Adipocyte (in vitro differentiated cells): ENCODE data around the gene CAPN10.

Source experiments
- DNase-seq: peaks from one replicate; pipeline ENCODE4 v3.0.0-alpha.2; 2015; ENCODE audit warnings: low read depth
- H3K27me3 ChIP-seq: replicated peaks from 2 replicates; pipeline ENCODE4 v1.7.0; 2013; ENCODE audit warnings: mild to moderate bottlenecking, low read length, moderate library complexity; ENCODE audit not compliant: control insufficient read depth, insufficient read depth
- H3K36me3 ChIP-seq: 2 replicates; pipeline ENCODE4 v1.7.0; 2013; ENCODE audit warnings: low read length, mild to moderate bottlenecking, moderate library complexity; ENCODE audit not compliant: control insufficient read depth, insufficient read depth, severe bottlenecking
- H3K4me1 ChIP-seq: 2 replicates; pipeline ENCODE4 v1.7.0; 2013; ENCODE audit warnings: mild to moderate bottlenecking, low read length, moderate library complexity; ENCODE audit not compliant: control insufficient read depth, insufficient read depth
- H3K4me3 ChIP-seq: 2 replicates; pipeline ENCODE4 v1.7.0; 2013; ENCODE audit warnings: mild to moderate bottlenecking, low read length, moderate library complexity
- H3K9ac ChIP-seq: 2 replicates; pipeline ENCODE4 v1.7.0; 2013; ENCODE audit warnings: mild to moderate bottlenecking, low read length, moderate library complexity
- H3K9me3 ChIP-seq: 2 replicates; pipeline ENCODE4 v1.7.0; 2013; ENCODE audit warnings: mild to moderate bottlenecking, low read length, moderate library complexity; ENCODE audit not compliant: control insufficient read depth

The CAPN10 gene

DNA sequence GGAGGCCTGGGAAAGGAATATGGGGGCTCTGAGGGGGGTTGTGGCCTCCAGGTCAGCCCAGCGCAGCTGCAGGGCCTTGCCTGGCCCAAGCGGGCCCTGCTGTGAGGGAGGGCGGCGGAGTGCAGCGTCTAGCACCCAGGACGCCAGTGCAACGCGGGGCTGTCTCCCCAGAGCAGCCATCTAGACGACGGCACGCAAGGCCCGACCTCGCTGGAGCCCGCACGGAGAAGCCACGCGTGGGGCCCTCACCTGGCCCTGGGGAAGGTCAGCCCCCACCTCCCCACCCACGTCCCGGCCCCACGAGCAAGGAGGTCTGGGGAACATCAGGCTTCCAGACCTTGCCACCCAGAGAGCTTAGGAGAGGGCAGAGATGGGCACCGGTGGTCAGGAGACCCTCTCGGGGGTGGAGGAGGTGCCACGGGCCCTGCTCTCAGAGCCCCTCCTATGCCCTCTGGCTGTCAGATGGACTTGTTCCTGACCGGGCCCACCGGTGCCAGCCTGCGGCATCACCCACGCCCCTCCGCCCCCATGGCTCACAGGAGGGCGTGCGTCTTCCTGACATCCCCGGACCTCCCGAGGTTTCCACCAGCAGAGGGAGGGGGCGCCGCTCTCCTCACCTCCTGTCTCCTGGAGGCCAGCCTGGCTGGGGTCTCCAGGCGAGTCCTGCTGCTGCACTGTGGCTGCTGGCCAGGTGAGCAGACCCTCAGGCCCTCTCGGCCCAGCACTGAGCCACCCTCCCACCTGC is 55.7 kb downstream of the CAPN10 start:
- Histone ChIP-seq H3K27me3 (peaks cover 58% of the 10 kb centered on the region), H3K9me3 (no peaks in the 10 kb centered on the region), H3K9ac (no peak overlapping the region), H3K4me3 (no peak overlapping the region), H3K36me3 (no peaks in the 10 kb centered on the region), H3K4me1 (peaks cover 7% of the 10 kb centered on the region)
- DNase-seq, result no peak

- no peak overlapping the region for H3K9ac ChIP-seq
- no peaks in the 10 kb centered on the region for H3K36me3 ChIP-seq
- no peak overlapping the region for H3K4me3 ChIP-seq
- H3K27me3 ChIP-seq, result peaks cover 58% of the 10 kb centered on the region
- peaks cover 7% of the 10 kb centered on the region for H3K4me1 ChIP-seq
- H3K9me3 ChIP-seq, result no peaks in the 10 kb centered on the region
- no peak for DNase-seq
Observed at GRCh38 chr2:240642806-240643092, 56.2 kb downstream of the CAPN10 start.

DNA sequence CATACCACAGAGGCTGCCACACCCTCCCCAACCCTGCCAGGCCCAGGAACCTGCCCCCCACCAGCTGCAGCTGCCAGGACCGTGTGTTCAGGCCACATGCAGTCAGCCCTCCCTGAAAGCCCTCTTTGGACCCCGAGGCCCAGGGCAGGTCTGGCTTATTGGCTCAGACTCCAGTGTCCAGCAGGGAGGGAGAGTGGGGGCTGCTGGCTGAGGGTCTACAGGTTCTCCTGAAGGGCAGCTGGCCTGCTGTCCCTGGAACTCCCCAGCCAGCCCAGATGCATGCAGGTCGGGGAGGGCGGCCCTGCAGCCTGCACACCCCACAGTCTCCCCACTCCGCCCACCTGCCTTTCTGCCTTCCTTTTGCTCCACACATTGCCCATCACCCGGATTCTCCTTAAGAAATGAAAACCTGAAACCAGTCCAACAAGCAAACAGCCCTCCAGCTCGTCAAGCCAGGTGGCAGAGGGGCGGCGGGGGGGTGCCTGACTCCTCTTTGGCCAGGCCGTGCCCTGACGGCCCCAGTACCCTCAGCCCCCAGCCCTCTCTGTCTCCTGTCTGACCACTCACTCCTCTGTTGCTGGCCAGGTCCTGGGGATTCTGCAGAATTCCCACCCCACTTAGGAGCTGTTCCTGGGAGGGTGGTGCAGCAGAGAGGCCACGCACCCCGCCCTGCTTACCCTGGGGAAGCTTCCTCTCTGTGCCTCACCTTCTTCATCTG is 56.7 kb downstream of the CAPN10 start:
- no peak overlapping the region for H3K9ac ChIP-seq
- peaks cover 6% of the 10 kb centered on the region for H3K4me1 ChIP-seq
- no peaks in the 10 kb centered on the region for H3K36me3 ChIP-seq
- no peaks in the 10 kb centered on the region for H3K9me3 ChIP-seq
- no peak overlapping the region for H3K4me3 ChIP-seq
- no peak for DNase-seq
- H3K27me3 ChIP-seq, result peaks cover 58% of the 10 kb centered on the region

DNA sequence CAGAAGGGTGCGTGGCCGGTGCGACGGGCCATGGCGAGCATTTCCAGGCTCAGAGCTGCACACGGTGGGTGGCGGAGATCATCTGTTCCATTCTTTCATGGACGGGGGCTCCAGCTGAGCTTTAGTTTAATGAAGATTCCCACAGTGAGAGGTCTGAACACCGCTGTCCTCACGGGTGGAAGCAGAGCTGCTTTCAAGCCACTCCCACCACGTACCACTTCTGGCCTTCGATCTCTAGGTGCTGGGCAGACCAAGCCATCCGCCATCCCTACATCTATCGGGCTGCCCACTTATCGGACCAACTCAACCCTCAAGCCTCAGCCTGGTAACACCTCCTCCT is 57.2 kb downstream of the CAPN10 start:
- Histone ChIP-seq H3K9me3 (no peaks in the 10 kb centered on the region), H3K4me1 (peaks cover under 1% of the 10 kb centered on the region), H3K4me3 (no peak overlapping the region), H3K36me3 (no peaks in the 10 kb centered on the region), H3K9ac (no peak overlapping the region), H3K27me3 (peaks cover 62% of the 10 kb centered on the region)
- no peak for DNase-seq

- H3K27me3 ChIP-seq, result peaks cover 66% of the 10 kb centered on the region
- no peak for DNase-seq
- no peaks in the 10 kb centered on the region for H3K4me1 ChIP-seq
- no peak overlapping the region for H3K9ac ChIP-seq
- H3K36me3 ChIP-seq, result no peaks in the 10 kb centered on the region
- H3K9me3 ChIP-seq, result no peaks in the 10 kb centered on the region
- H3K4me3 ChIP-seq, result no peak overlapping the region
Observed at GRCh38 chr2:240644171-240644651, 57.7 kb downstream of the CAPN10 start.

DNA sequence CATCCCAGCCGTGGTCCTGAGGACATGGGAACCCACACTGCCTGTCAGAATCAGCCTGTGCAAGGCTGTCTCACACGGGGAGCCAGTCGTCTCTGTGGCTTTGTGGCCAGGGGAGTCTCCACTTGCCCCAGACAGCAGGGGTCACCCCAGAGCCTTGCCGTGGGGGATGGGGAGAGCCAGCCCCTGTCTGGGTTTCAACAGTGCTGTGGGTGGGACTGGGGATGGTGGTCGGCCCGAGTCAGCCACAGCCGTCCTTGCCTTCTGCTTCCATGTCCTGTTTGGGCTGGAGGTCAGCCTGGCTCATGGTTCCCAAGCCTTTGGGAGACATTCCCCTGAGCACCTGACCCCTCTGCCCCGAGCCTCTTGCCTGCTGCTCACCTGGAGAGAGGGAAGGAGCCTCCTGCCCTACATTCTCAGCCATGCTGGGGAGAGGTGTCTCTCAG is 58.3 kb downstream of the CAPN10 start:
- Histone ChIP-seq H3K4me3 (no peak overlapping the region), H3K36me3 (no peaks in the 10 kb centered on the region), H3K27me3 (peaks cover 72% of the 10 kb centered on the region), H3K4me1 (no peaks in the 10 kb centered on the region), H3K9ac (no peak overlapping the region), H3K9me3 (no peaks in the 10 kb centered on the region)
- no peak for DNase-seq

DNA sequence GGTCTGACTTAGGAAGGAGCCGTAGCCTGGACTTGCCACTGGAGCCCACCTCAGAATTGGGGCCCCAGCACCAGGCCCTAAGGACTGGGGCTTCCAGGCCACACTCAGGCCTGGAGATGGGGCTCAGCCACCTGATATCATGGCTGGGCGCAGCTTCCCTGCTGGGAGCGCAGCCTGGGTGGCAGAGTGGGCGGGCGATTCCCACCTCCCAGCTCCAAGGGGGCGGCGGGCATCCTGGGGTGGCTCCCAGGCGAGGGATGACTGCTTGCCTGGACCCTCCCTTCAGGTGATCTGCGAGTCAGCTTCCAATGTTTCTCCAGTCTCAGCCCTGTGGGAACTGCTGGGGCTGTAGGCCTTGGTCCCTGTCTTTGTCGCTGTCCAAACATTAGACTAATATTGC is 58.8 kb downstream of the CAPN10 start:
- Histone ChIP-seq H3K9ac (no peak overlapping the region), H3K4me3 (no peak overlapping the region), H3K4me1 (no peaks in the 10 kb centered on the region), H3K9me3 (no peaks in the 10 kb centered on the region), H3K27me3 (peaks cover 77% of the 10 kb centered on the region), H3K36me3 (no peaks in the 10 kb centered on the region)
- no peak for DNase-seq

DNA sequence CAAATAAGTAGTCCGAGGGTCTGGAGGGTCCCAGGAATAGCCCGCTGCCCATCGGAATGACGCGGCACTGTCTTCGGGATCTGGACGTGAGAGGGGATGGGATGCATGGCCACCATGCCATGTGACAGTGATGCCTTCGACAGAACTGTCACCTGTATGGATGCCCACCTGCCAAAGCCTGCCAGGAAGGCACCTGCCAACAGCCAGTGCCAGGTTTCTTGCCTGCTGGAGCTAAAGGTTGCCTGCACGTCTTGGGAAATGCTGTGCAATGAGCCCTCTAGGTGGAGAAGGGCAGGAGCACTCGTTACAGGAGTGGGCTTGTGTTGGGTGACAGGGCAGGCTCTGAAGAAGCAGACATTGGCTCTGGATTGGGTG is 59.3 kb downstream of the CAPN10 start:
- DNase-seq, result no peak
- H3K4me3 ChIP-seq, result no peak overlapping the region

DNA sequence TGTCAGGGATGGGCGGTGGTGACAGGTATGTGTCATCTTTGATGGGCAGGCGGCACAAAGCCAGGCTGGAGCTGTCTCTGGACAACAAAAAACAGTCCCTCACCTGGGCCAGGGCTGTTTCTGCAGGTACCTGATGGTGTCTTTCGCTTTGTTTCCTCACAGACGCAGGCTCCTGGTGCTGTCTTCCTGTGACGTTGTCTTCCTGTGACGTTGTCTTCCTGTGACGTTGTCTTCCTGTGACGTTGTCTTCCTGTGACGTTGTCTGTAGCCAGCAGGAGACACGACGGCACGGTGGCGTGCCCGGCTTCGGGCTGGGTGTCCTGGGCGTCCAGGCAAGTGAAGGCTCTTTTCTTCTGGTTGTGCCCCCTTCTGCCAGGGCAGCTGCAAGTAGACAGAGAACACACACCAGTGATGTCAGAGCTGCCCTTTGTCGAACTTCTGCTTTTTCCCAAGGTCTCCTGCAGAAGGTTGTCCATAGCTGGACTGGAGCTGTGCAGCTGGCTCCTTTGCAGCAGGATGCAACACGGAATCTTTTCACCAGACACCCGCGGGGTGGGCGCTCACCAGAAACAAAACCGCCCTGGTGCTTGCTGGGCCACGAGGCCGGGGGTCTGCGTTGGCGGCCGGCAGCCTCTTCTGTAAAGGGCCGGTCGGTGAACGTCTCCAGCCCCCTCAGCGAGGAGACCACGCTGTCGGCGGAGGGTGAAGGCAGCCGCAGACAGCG is 59.8 kb downstream of the CAPN10 start:
- H3K36me3 ChIP-seq, result no peaks in the 10 kb centered on the region
- no peak for DNase-seq
- H3K27me3 ChIP-seq, result peaks cover 84% of the 10 kb centered on the region
- H3K9me3 ChIP-seq, result peaks cover 7% of the 10 kb centered on the region
- H3K9ac ChIP-seq, result no peak overlapping the region
- no peak overlapping the region for H3K4me3 ChIP-seq
- H3K4me1 ChIP-seq, result no peaks in the 10 kb centered on the region

More for the DNA sequence above, 59.3 kb downstream of the CAPN10 start:
- Histone ChIP-seq H3K27me3 (peaks cover 78% of the 10 kb centered on the region), H3K9ac (no peak overlapping the region), H3K9me3 (peaks cover 3% of the 10 kb centered on the region), H3K36me3 (no peaks in the 10 kb centered on the region), H3K4me1 (no peaks in the 10 kb centered on the region)

- Histone ChIP-seq H3K4me3 (no peak overlapping the region), H3K4me1 (no peaks in the 10 kb centered on the region), H3K9me3 (peaks cover 10% of the 10 kb centered on the region), H3K36me3 (no peaks in the 10 kb centered on the region), H3K27me3 (peaks cover 91% of the 10 kb centered on the region), H3K9ac (no peak overlapping the region)
- DNase-seq, result no peak
Observed at GRCh38 chr2:240646900-240647502, 60.5 kb downstream of the CAPN10 start.

DNA sequence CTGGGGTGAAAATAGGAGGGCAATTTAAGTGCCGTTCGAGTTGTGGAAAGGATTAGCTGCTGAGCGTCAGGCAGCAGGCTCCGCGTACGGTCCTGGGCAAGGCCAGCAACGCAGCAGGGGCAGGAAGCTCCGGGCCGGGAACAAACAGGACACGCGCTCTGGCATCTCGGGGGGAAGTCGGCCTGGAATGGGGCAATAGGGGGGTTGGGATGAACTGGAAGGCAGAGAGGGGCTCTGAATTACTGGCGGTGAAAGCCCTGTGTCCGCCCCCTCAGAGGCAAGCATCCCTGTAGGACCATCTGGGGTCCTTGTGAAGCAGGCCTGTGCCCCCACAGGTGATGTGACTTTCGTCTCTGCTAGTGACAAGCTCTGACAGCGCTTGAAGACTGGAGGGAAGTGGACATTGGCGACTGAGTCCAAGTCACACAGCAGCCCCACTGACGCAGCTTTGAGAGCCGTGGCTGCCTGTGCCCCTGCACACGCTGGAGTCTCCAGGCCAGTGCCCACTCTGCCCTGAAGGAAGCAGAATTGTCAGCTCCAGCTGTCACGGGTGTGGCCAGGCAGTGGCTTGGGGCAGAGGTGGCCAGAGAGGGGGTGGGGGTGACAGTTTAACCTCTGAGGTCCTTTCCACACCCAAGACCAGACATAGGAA is 61.1 kb downstream of the CAPN10 start:
- no peak overlapping the region for H3K4me3 ChIP-seq
- H3K27me3 ChIP-seq, result peaks cover 94% of the 10 kb centered on the region
- no peaks in the 10 kb centered on the region for H3K4me1 ChIP-seq
- H3K36me3 ChIP-seq, result no peaks in the 10 kb centered on the region
- no peak for DNase-seq
- peaks cover 10% of the 10 kb centered on the region for H3K9me3 ChIP-seq
- H3K9ac ChIP-seq, result no peak overlapping the region
